Measurements from ENCODE around the gene BSN.
A peak's percentile ranks its signal among the peaks of the same experiment; 100 is the strongest.

The BSN gene

DNA sequence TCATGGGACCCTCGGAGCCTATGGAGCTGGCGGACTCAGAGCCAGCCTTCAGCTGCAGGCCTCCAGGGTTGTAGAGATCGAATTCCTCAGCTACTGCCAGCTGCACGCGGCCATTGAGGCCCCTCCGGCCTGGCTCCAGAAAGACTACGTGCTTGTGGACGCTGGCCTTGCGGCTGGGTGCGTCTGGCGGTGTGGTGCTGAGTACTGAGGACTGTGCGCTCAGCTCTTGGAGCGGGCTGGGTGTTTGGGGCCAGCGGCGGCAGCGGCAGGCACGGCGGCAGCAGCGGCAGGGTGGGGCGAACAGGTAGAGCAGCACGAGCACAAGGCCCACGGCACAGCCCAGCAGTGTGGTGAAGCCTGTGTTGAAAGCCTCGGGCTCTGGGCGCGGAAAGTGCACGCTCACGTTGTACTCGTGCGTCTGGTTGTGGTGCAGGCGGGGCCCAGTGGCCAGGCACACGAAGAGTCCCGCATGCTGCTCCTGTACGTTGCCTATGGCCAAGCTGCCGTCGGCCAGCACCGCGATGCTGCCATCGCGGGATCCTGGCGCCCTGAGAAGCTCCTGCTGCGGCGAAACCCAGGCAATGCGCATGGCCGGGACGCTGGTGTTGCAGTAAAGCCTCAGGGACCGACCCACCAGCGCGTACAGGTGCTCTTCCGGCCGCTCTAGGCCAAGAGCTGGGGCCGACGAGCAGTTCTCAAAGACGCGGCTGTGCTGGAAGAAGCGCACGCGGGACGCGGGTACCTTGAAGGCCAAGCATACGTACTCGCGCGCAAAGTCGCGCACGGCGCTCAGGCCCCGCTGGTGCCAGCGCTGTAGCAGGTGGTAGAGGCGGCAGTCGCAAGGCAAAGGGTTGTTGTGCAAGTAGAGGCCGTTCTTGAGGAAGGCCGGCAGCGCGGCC lies 163.9 kb downstream of the BSN start:
- Histone ChIP-seq H3K36me3 (ENCODE audit: control insufficient read depth in 2 of 2, insufficient read depth in 2 of 2, low read length in 2 of 2) (peaks cover 23 to 25% of the 10 kb centered on the region in 2 donors), H3K9ac (ENCODE audit: low read depth in 1 of 2, low read length in 2 of 2) (peak overlapping the region in 1 of 2 donors; percentile 56), H3K4me3 (ENCODE audit: low read length in 2 of 2) (peak overlapping the region; percentile 87 to 89), H3K9me3 (ENCODE audit: control insufficient read depth in 2 of 2, low read length in 2 of 2) (no peaks in the 10 kb centered on the region), H3K4me1 (ENCODE audit: control insufficient read depth in 2 of 2, insufficient read depth in 2 of 2, low read length in 2 of 2) (peaks cover 24 to 26% of the 10 kb centered on the region in 2 donors), H3K27me3 (ENCODE audit: control insufficient read depth in 2 of 2, insufficient read depth in 2 of 2, low read length in 2 of 2) (no peaks in the 10 kb centered on the region), H3K27ac (ENCODE audit: low read depth in 2 of 2, low read length in 2 of 2) (no peak overlapping the region)

GRCh38 chr3:49718858-49719213 lies 164.6 kb downstream of the BSN start:
- Histone ChIP-seq H3K27me3 (ENCODE audit: control insufficient read depth in 2 of 2, insufficient read depth in 2 of 2, low read length in 2 of 2) (no peaks in the 10 kb centered on the region), H3K4me1 (ENCODE audit: control insufficient read depth in 2 of 2, insufficient read depth in 2 of 2, low read length in 2 of 2) (peaks cover 25 to 27% of the 10 kb centered on the region in 2 donors), H3K9me3 (ENCODE audit: control insufficient read depth in 2 of 2, low read length in 2 of 2) (no peaks in the 10 kb centered on the region), H3K4me3 (ENCODE audit: low read length in 2 of 2) (peak overlapping the region; percentile 87 to 89), H3K27ac (ENCODE audit: low read depth in 2 of 2, low read length in 2 of 2) (peak overlapping the region in 1 of 2 donors; percentile 65), H3K36me3 (ENCODE audit: control insufficient read depth in 2 of 2, insufficient read depth in 2 of 2, low read length in 2 of 2) (peaks cover 23 to 25% of the 10 kb centered on the region in 2 donors), H3K9ac (ENCODE audit: low read depth in 1 of 2, low read length in 2 of 2) (peak overlapping the region; percentile 56 to 63)

GRCh38 chr3:49719214-49719884 lies 165.1 kb downstream of the BSN start, which contains the start of gene AMIGO3:
Gene AMIGO3 (minus strand): TSS chr3:49719684. CDS start chr3:49719465, 219 bp downstream.
- Histone ChIP-seq H3K9me3 (ENCODE audit: control insufficient read depth in 2 of 2, low read length in 2 of 2) (no peaks in the 10 kb centered on the region), H3K27ac (ENCODE audit: low read depth in 2 of 2, low read length in 2 of 2) (peak within 1 kb of the TSS; percentile 37 to 65), H3K4me1 (ENCODE audit: control insufficient read depth in 2 of 2, insufficient read depth in 2 of 2, low read length in 2 of 2) (peaks cover 27% of the 10 kb centered on the region in 2 donors), H3K36me3 (ENCODE audit: control insufficient read depth in 2 of 2, insufficient read depth in 2 of 2, low read length in 2 of 2) (peaks cover 23 to 25% of the 10 kb centered on the region in 2 donors), H3K9ac (ENCODE audit: low read depth in 1 of 2, low read length in 2 of 2) (peak within 1 kb of the TSS; percentile 56 to 63), H3K27me3 (ENCODE audit: control insufficient read depth in 2 of 2, insufficient read depth in 2 of 2, low read length in 2 of 2) (no peaks in the 10 kb centered on the region), H3K4me3 (ENCODE audit: low read length in 2 of 2) (peak within 1 kb of the TSS; percentile 87 to 89)

Measured in mucosa of rectum (tissue), 2 donors.